PC-3 (cell line): ENCODE data around the gene PRXL2A. TPM values are rescaled to one million over a fixed set of nuclear protein-coding genes. Genes with fewer than 3 reads are reported as not detected.

ENCODE experiments used
- ATAC-seq: fragments of 200-7000 bp; cut with Tn5 transposase; 2 replicates; pipeline ENCODE4 v1.9.1; 2020; ENCODE audit warnings: mild to moderate bottlenecking, moderate library complexity
- BruUV-seq: library from RNA; stranded (reverse); fragments of 400-500 nt; replicated peaks from 2 replicates; lab custom pipeline; 2021; lab: Mats Ljungman, UMichigan
- CTCF ChIA-PET: fragments of 300-600 bp; sonication (Branson Sonifier 250); formaldehyde crosslinking; loops from one replicate; lab custom pipeline; 2022; ENCODE audit warnings: antibody characterized with exemption; lab: Charles Lee
- POLR2A ChIA-PET: fragments of 300-600 bp; sonication (Branson Sonifier 250); formaldehyde crosslinking; loops from one replicate; lab custom pipeline; 2022; ENCODE audit warnings: antibody characterized with exemption; ENCODE audit not compliant: unreplicated experiment; lab: Charles Lee
- DNase-seq: peaks from one replicate; pipeline ENCODE4 v3.0.0-alpha.2; 2015
- H2AFZ ChIP-seq: fragments of 300-600 bp; sonication (generic); 2 replicates; pipeline ENCODE4 v1.6.0; 2016; ENCODE audit warnings: antibody characterized with exemption, low read length
- H3F3A ChIP-seq: fragments of 300-600 bp; sonication (generic); one replicate; pipeline ENCODE4 v1.6.0; 2017; ENCODE audit warnings: antibody characterized with exemption, low read length, control low read depth, mild to moderate bottlenecking; ENCODE audit not compliant: unreplicated experiment
- H3K27ac ChIP-seq: fragments of 300-600 bp; sonication (generic); 2 replicates; pipeline ENCODE4 v1.5.1; 2016; ENCODE audit warnings: mild to moderate bottlenecking, low read length
- H3K27me3 ChIP-seq: fragments of 300-600 bp; sonication (generic); 2 replicates; pipeline ENCODE4 v1.6.1; 2016; ENCODE audit warnings: low read length, mixed read lengths
- H3K36me3 ChIP-seq: fragments of 300-600 bp; sonication (generic); 2 replicates; pipeline ENCODE4 v1.6.1; 2016; ENCODE audit warnings: low read depth, mixed run types, low read length, mixed read lengths
- H3K4me1 ChIP-seq: fragments of 300-600 bp; sonication (generic); 2 replicates; pipeline ENCODE4 v1.5.1; 2016; ENCODE audit warnings: low read length; ENCODE audit not compliant: insufficient read depth
- H3K4me2 ChIP-seq: fragments of 300-600 bp; sonication (generic); 2 replicates; pipeline ENCODE4 v1.6.0; 2016; ENCODE audit warnings: low read length
- H3K4me3 ChIP-seq: fragments of 300-600 bp; sonication (generic); 2 replicates; pipeline ENCODE4 v1.5.1; 2016; ENCODE audit warnings: mild to moderate bottlenecking, low read length, mixed read lengths
- H3K79me2 ChIP-seq: fragments of 300-600 bp; sonication (generic); 2 replicates; pipeline ENCODE4 v1.6.1; 2017; ENCODE audit warnings: low read length, mixed read lengths
- H3K9ac ChIP-seq: fragments of 300-600 bp; sonication (generic); 2 replicates; pipeline ENCODE4 v1.6.0; 2016; ENCODE audit warnings: mild to moderate bottlenecking, low read length
- H3K9me2 ChIP-seq: fragments of 300-600 bp; sonication (generic); replicated peaks from 2 replicates; pipeline ENCODE4 v1.6.1; 2016; ENCODE audit warnings: mixed run types, low read length, mixed read lengths
- H3K9me3 ChIP-seq: fragments of 300-600 bp; sonication (generic); 2 replicates; pipeline ENCODE4 v1.6.1; 2016; ENCODE audit warnings: low read length, mixed read lengths
- H4K20me1 ChIP-seq: fragments of 300-600 bp; sonication (generic); 2 replicates; pipeline ENCODE4 v1.6.1; 2016; ENCODE audit warnings: low read length, mixed read lengths
- CTCF ChIP-seq: fragments of 300-600 bp; sonication (generic); conservative IDR thresholded peaks from 2 replicates; pipeline ENCODE4 v1.5.1; 2017; ENCODE audit warnings: antibody characterized with exemption, low read depth, mild to moderate bottlenecking, low read length
- EZH2 ChIP-seq: fragments of 300-600 bp; sonication (generic); IDR thresholded peaks from one replicate; pipeline ENCODE4 v1.6.1; 2017; ENCODE audit warnings: antibody characterized with exemption, mild to moderate bottlenecking, low read length; ENCODE audit not compliant: unreplicated experiment
- EZH2phosphoT487 ChIP-seq: fragments of 300-600 bp; sonication (generic); IDR thresholded peaks from 2 replicates; pipeline ENCODE4 v1.6.1; 2018; ENCODE audit warnings: mild to moderate bottlenecking, antibody characterized with exemption, low read length, borderline replicate concordance
- intact Hi-C: fragments of 100-400 bp; cut with micrococcal nuclease; formaldehyde crosslinking; loops from 2 replicates; pipeline ENCODE4 v1.9.0; 2023
- total RNA-seq: library from RNA; depleted of rRNA; stranded (reverse); fragments of >200 nt; gene quantifications from 2 replicates; pipeline ENCODE4 v1.2.3, GENCODE V29; 2014

The PRXL2A gene
- total RNA-seq, 1 experiment from 2014 or later = not detected

DNA sequence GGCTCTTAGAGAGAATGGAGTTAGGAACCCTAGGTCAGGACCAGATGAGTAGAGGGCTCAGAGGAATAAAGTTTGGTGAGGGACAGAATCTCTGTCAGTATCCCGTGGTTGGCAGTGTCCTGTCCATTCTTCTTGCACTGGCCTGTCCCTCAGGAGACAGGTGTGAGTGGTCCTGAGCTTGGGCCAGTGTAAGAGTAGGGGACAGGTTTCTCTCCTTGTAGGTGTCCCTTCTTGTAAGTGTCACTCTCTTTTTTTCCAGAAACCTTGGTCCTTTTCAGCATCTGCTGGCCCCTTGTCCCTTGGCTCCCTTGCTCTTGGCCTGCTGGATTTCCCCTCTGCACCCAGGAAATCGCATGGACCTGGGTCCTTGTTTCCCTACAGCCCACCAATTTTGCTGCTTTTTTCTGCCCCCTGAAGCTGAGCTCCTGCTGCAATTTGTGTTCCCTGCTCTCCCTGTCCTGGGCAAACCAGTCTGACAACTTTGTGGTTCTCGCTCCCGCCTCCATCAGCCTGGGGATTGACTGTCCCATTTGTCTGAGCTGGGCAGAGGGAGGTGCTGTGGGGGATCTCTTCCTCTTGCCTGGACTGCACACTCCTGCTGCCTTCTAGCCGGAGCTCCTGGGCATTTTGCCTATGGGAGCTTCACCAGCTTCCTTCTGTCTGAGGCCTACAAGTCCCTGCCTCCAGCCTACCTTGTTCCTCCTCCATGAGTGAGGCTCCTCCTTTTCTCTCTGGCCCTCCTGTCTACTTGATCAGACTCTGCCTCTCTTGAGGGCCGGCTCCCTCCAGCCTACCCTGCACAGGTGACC lies 52.3 kb downstream of the PRXL2A start:
- H3K36me3 ChIP-seq = no peaks in the 10 kb centered on the region
- H4K20me1 ChIP-seq = no peaks in the 10 kb centered on the region
- no peak overlapping the region for H3K27ac ChIP-seq
- no peak overlapping the region for H2AFZ ChIP-seq
- DNase-seq = no peak
- H3K4me1 ChIP-seq = no peaks in the 10 kb centered on the region
- ChIA-PET POLR2A (no interaction called here), CTCF (no interaction called here)
- no peaks in the 10 kb centered on the region for H3F3A ChIP-seq
- H3K9me3 ChIP-seq = no peaks in the 10 kb centered on the region
- H3K9me2 ChIP-seq = no peaks in the 10 kb centered on the region
- H3K79me2 ChIP-seq = no peaks in the 10 kb centered on the region
- H3K4me2 ChIP-seq = no peak overlapping the region
- no peak for TF ChIP-seq EZH2phosphoT487
- TF ChIP-seq EZH2 = no peak
- TF ChIP-seq CTCF = no peak
- no peak for ATAC-seq
- H3K9ac ChIP-seq = no peak overlapping the region
- intact Hi-C loops = no loop called here
- no peak overlapping the region for H3K4me3 ChIP-seq
- BruUV-seq = no TSS peak
- H3K27me3 ChIP-seq = no peaks in the 10 kb centered on the region

GRCh38 chr10:80461208-80462183 lies 53.1 kb downstream of the PRXL2A start:
- ATAC-seq (no peak), DNase-seq (no peak)
- Histone ChIP-seq H3K36me3 (no peaks in the 10 kb centered on the region), H3K9me2 (no peaks in the 10 kb centered on the region), H3F3A (no peaks in the 10 kb centered on the region), H4K20me1 (no peaks in the 10 kb centered on the region), H3K9ac (no peak overlapping the region), H3K9me3 (no peaks in the 10 kb centered on the region), H3K4me3 (no peak overlapping the region), H3K27me3 (no peaks in the 10 kb centered on the region), H2AFZ (no peak overlapping the region), H3K27ac (no peak overlapping the region), H3K4me1 (no peaks in the 10 kb centered on the region), H3K79me2 (no peaks in the 10 kb centered on the region), H3K4me2 (no peak overlapping the region)
- TF ChIP-seq CTCF (no peak), EZH2phosphoT487 (no peak), EZH2 (no peak)
- ChIA-PET CTCF (no interaction called here), POLR2A (no interaction called here)
- no TSS peak for BruUV-seq
- intact Hi-C loops = no loop called here
